Stimulated activated CD8-positive, alpha-beta memory T cell treated with anti-CD3 and anti-CD28 coated beads, Interleukin-2, amount 100 ng/mL, for 48 hours (primary cell): ENCODE measurements around the gene YWHAE.
A peak's percentile ranks its signal among the peaks of the same experiment; 100 is the strongest.
"Not testable (repeated sequence)": the region's sequence is repeated elsewhere in the genome, so short reads cannot be mapped to it uniquely, and the experiment has no call there.

Source experiments
- DNase-seq, 2 donors: peaks; one replicate each; pipeline ENCODE4 v3.0.0-alpha.2; 2020; ENCODE audit warnings: low read depth in 2 of 2

YWHAE gene

DNA sequence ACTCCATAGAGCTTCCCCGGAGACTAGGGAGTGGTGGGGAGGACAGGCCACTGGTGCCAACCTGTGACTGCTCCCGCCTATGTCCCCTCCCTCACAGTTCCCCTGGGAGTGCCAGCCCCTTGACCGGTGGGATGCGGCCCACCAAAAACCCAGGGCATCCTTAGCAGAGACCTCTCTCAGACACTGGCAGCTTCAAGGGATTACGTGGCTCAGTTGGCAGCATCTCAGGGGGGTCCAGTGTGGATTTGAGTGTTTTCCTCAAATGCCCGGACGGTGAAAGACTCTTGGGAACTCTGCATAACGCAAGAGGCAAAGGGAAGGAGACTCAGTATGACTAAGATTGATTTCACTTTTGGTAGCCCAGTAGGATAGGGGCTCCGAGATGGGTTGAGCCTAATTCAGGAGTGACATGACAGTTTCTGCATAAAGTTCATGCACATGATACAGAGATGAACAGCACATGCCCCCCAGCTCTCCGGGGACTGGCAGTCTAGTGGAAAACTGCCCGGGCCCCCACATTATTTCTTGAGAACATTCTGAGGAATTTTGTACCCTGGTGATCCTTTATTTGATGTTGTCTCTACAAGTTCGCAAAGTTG, 70.2 kb downstream of the YWHAE start:
- no peak for DNase-seq

DNA sequence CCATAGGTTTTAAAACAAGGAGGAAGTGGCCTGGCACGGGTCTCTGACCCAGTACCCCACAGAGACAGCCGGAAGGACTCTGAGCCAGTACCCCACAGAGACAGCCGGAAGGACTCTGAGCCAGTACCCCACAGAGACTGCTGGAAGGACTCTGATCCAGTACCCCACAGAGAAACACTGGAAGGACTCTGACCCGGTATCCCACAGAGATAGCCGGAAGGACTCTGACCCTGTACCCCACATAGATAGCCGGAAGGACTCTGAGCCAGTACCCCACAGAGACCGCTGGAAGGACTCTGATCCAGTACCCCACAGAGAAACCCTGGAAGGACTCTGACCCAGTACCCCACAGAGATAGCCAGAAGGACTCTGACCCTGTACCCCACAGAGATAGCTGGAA, 71.6 kb downstream of the YWHAE start:
- DNase-seq, result no peak

DNA sequence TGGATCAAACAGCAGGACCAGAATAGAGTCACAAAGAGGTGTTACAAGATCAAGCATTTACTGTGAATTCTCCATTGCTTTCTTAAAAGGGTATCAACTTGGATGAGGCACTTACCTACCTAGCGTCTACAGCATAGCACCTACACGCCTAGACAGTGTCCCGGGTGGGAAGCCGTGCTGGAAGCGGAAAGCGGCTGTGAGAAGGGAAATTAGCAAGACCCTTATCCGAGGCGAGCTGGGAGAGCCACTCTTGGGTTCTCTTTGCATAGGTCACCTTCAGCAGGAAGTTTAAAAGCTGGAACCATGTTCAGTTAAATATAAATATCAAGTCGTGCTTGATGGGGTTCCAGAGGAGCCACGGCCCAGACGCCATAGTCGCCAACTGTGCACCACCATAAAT, 74.3 kb downstream of the YWHAE start:
- no peak for DNase-seq

DNA sequence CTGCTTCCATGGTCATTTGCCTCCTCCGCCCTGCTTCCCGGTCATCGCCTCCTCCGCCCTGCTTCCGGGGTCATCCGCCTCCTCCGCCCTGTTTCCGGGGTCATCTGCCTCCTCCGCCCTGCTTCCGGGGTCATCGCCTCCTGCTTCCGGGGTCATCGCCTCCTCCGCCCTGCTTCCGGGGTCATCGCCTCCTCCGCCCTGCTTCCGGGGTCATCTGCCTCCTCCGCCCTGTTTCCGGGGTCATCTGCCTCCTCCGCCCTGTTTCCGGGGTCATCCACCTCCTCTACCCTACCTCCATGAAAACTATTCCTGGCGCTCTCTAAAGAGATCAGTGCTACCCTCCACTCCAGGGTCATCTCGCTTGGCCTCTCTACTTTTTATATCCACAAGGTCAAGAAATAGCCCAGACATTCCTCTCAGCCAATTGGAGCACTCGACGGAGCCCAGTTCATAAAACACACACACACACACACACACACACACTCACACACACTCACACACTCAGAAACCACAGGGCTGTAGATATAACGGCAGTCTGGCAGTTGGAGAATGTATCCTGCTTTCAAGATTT, 75.7 kb downstream of the YWHAE start:
- no peak for DNase-seq

DNA sequence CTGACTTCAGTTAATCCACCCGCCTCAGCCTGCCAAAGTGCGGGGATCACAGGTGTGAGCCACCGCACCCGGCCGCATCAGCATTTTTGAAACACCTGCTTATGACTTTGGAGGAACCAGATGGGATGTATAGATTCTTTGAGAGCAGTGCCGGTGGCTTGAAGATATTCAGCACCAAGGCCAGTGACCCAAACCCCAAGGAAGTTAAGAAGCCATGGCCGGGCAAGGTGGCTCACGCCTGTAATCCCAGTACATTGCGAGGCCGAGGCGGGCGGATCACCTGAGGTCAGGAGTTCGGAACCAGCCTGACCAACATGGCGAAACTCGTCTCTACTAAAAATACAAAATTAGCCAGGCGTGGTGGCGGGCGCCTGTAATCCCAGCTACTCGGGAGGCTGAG, 76.7 kb downstream of the YWHAE start:
- DNase-seq, result no peak

DNA sequence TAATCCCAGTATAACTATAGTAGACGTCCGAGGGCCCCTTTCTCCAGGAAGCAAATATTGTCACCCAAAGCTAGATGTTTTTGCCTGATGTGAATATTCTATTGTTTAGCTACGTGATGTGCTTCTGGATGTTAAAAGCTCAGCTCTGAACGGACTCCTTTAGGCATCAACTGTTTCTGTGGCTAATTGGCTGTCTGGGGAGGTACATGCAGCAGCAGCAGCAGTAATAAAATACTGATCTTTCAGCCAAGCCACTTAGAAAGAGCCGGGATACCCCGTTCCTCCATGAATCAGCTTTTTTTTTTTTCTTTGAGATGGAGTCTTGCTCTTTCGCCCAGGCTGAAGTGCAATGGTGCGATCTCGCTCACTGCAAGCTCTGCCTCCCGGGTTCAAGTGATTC, 77.5 kb downstream of the YWHAE start:
- DNase-seq, result no peak

DNA sequence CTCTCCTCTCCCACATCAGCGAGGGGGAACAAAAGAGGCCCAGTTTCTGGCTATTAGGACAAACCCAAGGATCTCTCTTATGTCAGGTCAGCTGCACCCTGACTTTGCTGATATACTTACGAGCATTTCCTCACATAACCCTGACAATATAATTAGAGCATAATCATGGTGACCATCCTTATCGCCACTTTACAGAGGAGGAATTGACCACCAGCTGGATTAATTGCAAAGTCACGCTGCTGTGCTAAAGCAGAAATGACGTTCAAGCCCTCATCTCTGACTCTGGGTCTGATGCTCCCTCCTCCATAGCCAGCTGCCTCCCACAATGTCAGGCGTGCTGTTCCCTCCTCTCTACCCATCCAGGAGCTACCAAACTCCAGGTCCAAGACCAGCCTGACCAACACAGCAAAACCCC, 78.0 kb downstream of the YWHAE start:
- no peak for DNase-seq

DNA sequence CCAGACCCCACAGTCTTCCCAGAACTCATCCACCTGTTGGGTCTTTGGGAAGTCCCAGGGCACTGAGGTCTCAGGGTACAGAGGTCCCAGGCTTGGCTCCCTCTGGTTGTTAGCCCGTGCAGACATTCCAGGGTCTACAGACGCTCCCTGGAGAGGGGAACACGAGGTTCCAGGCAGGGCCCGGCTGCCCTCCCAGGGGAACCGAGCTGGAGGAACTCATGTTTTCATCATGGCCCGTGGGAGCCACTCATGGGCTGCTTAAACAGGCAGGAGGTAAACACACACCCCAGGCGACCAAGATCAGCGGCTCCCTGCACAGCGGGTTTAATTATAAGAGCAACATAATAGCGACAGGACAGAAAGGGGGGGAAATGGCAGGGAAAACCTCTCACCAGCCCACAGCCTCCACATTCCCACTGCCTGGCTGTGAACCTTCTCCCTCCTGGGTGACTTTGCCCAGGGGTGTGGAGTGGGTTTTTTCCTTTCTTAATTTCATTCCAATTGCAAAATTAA, 84.1 kb downstream of the YWHAE start:
- no peak for DNase-seq

DNA sequence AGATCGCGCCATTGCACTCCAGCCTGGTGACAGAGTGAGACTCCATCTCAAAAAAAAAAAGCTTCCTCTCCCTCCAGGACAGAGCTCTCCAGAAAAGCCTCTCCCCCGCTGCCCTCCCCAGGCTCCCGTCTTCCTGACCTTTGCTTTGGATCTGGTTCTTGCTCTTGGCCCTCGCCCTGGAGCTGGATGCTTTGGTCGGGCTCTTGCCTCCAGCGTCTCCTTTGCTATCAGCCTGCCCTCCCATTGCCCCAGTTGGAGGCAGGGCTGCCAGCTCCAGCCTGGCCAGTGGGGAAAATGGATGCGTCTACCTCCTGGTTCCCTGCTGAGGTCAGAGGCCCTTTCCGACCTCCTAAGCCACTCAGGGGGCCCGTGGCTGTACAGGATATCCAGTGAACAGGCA, 84.6 kb downstream of the YWHAE start:
- DNase-seq, result no peak

DNA sequence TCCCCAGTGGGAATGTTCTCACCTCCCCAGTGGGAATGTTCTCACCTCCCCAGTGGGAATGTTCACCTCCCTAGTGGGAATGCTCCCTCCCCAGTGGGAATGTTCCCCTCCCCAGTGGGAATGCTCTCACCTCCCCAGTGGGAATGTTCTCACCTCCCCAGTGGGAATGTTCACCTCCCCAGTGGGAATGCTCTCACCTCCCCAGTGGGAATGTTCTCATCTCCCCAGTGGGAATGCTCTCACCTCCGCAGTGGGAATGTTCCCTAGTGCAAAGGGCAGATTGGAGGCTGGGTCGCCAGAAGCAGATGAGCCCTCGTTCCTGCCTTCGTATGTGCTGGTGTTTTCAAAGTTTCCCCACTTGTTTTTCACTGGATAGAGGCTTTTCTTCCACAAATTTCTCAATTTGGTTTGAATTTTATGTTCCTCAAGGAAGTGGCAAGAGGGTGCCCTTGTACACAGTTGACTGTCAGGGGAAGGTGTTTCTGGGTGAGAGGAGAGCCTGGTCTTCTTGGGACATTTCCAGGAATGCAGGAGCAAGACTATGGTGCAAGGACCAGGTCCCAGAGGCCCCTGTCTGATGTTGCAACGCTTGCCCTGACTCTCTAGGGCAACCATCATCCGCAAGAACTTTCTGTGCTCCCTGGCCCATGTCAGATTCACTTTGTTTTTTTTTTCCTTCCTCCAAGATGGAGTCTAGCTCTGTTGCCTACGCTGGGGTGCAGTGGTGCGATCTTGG, 86.6 kb downstream of the YWHAE start:
- no peak for DNase-seq

DNA sequence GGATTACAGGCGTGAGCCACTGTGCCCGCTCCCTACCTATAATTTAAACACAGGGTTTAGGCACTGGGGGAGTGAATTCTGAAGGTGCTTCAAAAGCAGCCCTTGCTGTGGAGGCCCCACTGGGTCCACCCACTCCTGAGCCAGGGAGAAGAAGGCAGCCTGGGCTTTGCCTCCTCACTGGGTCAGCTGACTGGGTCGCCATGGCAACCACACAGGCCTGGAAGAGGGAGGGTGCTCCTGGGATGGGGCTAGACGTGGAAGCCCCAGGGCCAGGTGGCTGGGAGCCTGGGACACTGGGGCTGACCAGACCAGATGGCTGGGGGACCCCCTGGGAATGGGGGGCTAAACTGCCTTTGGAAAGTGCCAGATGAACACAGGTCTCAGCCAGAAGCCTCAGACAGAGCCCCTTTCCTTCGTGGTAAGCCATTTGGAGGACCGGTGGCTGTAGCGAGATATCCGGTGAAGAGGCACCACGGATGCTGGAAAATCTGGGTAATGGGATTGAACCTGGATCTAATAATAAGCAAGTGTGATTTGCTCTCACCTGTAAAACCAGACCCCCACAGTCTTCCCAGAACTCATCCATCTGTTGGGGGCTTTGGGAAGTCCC, 87.7 kb downstream of the YWHAE start:
- DNase-seq, result no peak

DNA sequence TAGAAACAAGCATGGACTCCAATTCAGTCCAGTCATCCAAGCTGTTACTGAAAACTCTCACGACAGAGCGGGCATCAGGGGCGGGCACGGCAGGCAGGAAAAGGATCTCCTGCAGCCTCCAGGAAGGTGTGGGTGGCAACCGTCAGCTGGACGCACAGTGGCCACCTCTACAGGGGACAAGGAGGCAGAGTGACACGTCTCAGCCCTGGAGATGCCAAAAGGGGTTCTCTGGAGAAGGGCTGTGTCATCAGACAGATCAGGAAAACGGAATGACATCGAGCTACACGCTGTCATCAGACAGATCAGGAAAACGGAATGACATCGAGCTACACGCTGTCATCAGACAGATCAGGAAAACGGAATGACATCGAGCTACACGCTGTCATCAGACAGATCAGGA, 92.2 kb downstream of the YWHAE start:
- not testable (repeated sequence) for DNase-seq

DNA sequence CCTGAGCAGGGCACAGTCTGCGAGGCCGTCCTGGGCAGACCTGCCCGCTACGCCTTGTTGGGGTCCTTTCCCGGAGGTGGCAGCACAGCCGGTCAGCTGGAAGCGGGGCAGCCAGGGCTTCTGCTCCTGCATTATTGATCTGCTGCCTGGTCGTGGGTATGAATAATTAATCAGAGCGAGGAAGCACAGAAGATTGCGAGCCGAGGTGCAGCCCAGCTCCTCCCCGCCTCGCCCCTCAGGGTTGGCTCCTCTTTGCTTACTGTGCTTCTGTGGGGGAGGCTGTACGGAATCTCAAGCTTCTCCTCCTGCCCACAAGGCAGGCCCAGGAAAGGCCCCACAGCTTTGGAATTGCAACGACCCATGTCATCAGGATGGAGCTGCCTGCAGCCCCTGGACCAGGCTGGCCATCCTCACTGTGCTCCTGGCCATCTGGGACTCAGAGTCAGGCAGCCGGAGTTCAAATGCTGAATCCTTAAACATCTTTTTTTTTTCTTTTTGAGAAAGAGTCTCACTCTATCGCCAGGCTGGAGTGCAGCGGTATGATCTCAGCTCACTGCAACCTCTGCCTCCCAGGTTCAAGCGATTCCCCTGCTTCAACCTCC, 95.0 kb downstream of the YWHAE start:
- DNase-seq, result no peak

DNA sequence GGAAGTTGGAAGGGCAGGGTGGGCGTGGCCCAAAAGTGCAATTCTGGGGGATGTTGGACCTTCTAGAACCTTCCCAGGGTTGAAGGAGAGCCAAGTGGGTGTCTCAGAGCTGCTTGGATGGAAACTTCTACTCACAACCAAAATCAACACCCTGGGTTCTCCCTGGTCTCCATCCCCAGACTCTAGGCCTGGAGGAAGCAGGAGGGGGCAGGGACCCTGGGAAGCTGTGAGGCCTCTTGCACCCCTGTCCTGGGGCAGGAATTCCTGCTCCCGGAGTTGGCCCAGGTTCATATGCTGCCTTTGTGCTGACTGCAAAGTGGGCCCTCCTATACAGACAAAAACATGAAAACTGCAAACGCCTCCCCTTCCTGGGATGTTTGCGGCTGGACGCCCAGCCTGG, 95.5 kb downstream of the YWHAE start:
- DNase-seq, result no peak

DNA sequence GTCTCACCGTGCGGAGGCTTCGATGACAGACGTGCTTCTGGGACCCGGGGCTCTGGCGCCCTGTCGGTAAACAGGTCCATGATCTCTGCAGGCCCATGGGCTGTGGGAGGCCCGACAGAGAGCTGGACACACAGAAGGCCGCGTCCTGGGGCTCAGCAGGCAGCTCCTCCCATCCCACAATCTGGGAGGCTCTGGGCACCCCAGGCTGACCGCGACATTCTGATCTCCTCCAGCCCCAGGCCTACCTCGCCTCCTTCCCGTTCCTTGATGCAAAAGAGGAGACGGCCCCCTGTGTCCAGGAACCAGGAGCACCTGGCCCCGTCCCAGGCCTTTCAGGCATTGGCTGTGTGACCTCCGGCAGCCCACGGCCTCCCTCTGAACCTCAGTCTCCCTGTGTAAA, 97.3 kb downstream of the YWHAE start:
- DNase-seq, result no peak

DNA sequence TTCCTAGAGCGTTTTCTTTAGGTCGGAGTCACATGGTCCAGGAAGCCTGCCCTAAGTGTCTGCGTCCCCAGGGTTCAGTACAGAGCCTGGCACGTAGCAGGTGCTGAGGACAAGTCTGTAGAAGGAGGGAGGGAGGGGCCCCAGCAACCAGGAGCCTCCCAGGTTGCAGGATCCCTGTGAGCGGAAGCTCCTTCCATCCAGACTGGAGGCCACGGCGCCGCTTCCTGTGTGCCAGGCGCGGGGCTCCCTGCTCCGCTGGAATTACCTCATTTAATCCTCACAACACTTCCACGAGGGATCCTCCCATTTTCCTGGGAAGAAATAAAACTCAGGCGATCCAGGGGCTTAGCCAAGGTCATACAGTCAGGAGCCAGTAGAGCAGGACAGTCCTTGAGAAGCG, 98.5 kb downstream of the YWHAE start:
- no peak for DNase-seq

DNA sequence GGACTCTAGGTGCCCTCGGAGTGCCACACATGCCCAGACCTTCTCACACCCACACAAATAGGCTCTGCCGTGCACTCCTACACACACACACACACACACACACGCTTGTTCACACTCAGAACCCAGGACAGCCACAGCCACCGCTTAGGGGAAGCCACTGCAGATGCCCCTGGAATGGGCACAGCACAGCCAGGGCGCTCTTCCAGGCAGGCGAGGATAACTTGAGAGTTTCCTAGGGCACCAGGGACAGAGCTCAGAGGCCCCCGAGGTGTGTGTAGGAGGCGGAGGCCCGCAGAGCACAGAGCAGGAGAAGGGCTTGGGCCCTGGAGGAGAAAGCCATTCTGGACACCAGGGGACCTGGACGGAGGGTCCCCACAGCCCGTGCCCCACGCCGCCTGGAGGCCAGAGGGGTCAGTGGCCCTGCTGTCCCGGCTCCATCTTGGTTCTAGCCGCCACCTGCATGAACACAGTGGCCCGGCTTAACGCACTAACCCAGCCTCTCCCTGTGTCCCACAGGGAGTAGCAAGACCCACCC, 99.6 kb downstream of the YWHAE start:
- no peak for DNase-seq

DNA sequence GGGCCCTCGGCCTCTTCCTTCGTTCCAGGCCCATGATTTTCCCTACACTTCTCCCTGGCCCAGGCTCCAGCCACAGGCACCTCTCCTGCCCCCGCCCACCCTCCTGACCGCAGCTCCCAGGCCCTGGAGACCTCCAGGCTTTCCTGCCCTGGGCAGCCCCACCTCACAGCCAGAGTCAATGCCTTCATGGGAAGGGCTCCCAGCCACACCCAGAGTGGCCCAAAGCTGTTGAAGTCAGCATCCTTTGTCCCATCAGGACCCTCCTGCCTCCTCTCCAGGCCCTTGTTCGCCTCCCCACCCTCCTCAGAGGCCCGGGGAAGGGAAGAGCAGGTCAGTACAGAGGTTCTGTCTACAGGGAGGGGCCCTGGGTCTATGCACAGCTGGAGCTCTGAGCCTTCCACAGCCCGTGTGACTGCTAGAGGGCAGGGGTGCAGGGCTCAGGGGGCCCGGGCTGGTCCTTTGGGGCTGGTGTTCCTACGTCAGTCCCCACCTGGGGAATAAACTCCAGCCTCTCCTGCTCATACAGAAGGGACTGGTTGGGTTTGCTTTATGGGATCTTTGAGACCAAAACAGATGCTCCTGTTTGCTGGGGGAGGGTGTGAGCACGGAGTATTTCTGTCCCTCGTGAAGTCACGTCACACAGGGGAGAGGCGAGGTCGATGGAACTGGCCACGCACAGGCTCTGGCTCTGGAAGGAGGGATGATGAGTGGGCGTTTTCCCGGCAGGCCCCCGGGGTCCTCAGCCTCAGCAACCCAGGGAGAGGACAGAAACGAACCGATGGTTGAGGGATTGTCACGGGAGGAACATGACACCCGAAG, 100.3 kb downstream of the YWHAE start:
- no peak for DNase-seq

DNA sequence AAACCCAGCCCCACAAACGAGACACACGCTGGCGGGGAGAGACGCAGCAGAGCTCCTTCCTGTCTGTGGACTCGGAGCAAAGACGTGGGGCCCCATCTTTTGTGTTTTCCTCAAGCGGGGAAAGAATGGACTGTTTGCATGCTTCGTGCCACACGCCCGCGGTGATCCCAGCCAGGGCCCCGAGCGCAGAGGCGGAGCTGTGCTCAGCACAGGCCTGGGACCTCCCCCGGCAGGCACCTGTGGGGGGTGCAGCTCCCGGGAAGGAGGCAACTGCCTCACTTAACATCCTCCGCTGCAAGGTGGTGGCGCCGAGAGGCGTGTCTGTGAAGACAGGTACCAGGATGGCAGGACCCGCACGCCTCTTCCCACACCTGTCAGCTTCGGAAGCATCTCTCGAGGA, 101.4 kb downstream of the YWHAE start:
- DNase-seq, result peak; percentile 10 to 23
